GM19099 (cell line): ENCODE results near the gene CCDC185.

ENCODE experiments used
- POLR2A ChIP-seq: IDR thresholded peaks from 3 replicates; pipeline ENCODE4 v1.6.1; 2011; ENCODE audit warnings: low read depth; ENCODE audit not compliant: insufficient read length; ENCODE audit errors: extremely low read depth

Gene CCDC185

DNA sequence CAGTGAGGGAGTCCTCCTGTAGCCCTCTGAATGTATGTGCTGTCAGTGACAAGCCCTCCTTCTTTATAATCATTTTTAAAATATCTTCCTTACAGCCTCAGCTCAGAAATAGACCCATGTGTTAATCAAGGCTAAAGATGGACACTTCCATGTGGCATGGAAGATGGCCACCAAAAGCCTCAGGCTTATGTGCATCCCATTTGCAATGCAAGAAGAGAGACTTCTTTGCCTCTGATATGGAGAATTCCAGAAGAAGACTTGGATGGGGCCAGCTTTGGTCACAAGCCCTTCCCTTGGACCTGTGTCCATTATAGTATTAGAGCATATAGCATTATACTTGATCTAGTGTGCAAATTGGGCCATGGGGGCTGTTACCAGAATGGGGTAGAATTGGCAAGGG is 18.5 kb downstream of the CCDC185 start:
- no peak for TF ChIP-seq POLR2A

DNA sequence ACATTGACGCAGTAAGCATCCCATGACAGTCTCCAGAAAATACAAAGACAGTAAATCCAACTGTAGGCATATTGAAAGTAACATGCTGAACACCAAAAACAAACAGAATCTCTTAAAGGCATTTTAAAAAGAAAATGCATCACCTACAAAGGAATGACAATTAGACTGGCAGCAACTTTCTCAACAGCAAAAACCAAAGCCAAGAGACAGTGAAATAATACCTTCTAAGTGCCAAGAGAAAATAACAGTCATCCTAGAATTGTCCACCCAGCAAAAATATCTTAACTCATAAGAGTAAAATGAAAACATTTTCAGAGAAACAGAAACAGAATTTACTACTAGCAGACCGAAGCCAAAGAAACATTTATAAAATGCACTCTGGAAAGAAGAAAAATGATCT is 20.0 kb downstream of the CCDC185 start:
- TF ChIP-seq POLR2A: no peak

GRCh38 chr1:223417444-223417843 is 24.2 kb downstream of the CCDC185 start:
- no peak for TF ChIP-seq POLR2A

DNA sequence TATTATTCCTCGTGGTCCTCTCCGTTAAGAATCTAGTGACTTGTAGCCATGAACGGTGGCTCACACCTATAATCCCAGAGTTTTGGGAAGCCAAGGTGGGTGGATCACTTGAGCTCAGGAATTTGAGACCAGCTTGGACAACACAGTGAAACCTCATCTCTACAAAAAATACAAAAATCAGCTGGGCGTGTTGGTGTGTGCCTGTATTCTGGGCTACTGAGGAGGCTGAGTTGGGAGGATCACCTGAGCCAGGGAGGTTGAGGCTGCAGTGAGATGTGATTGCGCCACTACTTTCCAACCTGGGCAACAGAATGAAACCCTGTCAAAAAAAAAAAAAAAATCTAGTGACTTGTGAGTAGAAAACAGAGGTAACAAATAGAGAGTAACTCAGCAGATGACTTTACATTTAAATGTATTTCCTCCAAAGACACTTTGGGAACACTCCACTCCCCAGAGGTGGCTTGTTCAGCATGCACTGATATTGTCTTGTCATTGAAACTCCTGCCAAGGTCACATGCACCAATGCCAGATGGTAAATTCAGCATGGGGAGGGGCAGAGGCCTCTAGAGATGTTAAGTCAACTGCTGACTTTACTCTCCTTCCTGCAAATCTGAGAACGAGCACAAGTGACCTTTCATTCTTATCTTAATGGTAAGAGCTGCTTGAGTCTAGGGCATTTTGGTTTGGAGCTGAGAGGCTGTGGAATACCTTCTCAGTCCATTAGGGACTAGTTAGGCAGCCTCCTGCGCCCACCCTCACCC is 24.9 kb downstream of the CCDC185 start:
- TF ChIP-seq POLR2A: no peak

DNA sequence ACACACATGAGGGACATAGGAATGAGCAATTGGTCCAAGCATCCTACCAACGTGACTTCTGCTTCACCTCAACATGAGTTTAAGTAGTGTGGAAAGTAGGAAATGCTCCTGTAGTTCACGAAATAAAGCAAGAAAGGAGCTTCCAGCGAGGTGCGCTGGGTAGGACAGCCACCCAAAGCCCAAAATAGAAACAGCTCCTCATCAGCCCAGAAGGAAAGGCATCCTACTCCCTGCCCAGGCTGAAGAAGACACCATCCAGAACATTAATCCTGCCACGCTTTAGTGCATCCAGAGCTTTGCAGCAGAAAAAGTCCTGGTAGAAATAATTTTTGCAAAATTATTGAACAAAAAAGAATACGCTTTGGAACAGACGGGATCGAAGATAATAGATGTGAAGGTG is 25.9 kb downstream of the CCDC185 start:
- TF ChIP-seq POLR2A: no peak

DNA sequence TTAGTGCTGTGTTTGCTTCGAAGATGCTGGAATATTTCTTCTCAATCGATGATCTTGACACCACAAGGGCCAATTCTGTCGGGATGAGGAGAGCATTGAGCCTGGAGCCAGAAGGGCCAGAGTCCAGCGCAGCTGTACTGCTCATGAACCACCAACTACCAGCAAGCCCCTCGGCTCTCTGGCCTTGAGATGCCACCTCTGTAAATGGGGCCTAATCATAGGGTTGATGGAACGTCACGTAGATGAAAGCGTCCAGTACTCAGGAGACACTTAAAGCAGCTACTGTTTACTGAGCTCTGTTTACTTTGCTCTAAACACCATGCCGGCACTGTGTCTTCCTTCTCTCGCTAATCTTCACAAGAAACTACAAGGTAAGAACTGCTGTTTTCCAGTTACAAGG is 26.3 kb downstream of the CCDC185 start:
- TF ChIP-seq POLR2A: no peak

DNA sequence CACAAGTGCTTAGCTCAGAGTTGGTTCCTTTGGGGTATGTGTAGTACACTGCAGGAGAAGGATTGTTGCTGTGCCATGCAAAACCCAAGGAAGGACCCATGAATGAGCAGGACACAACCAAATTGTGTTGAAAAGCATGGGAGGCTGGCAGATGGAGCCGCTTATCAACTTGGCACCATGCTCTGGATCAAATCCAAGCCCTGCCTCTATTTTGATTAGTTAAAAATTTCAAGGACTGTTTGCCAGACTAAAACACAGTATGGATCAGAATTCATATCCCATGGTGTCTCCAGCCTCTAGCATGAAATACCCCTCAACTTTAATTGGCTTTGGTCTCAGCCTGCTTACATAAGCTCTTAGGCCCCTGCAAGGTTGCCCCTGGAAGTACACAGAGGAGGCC is 27.8 kb downstream of the CCDC185 start:
- TF ChIP-seq POLR2A: no peak

- TF ChIP-seq POLR2A: no peak
Measured at GRCh38 chr1:223421676-223422075, 28.5 kb downstream of the CCDC185 start.

DNA sequence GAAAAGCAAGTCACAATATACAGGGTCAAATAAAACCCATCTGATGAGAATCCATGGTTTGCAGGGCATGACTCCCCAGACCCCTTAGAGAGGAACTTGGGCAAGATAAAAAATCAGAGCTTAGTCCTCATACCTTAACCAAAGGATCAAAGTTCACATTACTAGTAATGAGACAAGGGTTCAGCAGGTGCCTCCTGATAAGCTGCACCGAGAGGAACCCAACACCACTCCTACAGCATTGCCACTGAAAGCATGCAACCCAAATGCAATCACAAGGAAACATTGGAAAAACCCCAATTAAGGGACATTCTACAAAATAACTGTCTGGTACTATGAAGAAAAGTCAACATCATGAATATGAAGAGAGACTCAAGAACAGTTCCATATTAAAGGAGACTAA is 29.7 kb downstream of the CCDC185 start:
- no peak for TF ChIP-seq POLR2A

DNA sequence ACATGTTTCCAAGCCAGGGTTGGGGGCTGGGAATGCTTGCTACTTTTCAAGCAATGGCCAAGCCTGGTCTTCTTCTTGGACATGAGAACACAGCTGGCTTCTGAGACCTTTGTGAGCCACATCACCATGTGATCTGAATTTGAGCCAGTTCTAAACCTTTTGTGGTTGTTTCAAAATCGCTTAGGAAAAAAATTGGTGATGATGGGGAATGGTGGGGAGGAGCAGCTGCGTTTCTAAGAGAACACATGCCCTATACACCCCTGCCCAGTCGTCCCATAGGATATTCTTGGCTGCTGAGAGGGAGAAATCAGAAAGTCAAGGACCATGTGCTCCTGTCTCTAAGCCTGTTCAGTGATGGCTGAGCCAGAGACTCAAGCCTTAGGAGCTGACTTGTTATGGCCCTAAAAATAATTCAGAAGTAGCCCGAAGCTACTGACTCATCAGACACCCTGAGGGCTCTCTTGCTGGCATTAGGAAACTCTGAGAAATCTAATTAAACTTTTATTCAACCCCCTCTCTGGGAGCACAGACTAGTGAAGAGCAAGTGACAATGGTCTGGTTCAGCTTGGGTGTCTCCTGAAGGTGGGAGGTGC is 30.5 kb downstream of the CCDC185 start:
- TF ChIP-seq POLR2A: no peak

DNA sequence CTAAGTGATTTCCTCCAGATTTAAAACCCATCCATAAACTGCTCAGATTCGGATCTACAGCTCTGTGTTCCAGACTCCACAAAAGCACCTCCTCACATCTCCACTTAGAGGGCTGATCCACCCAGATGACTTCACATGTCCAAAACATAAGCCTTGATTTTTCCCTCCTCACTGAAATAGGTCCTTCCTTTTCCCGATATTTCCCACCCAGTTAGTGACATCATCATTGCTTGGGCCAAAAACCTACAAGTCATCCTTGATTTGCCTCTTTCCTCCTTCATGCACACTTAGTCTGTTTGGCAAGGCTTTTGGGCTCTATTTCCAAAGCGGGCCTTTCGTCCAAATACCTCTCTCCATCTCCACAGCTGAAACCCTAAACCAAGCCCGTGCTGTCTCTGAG is 32.3 kb downstream of the CCDC185 start:
- TF ChIP-seq POLR2A: no peak

- TF ChIP-seq POLR2A: no peak
Measured at GRCh38 chr1:223426936-223427335, 33.7 kb downstream of the CCDC185 start.

- no peak for TF ChIP-seq POLR2A
Measured at GRCh38 chr1:223429313-223429731, 36.1 kb downstream of the CCDC185 start.

GRCh38 chr1:223429821-223430220 is 36.6 kb downstream of the CCDC185 start:
- TF ChIP-seq POLR2A: no peak

DNA sequence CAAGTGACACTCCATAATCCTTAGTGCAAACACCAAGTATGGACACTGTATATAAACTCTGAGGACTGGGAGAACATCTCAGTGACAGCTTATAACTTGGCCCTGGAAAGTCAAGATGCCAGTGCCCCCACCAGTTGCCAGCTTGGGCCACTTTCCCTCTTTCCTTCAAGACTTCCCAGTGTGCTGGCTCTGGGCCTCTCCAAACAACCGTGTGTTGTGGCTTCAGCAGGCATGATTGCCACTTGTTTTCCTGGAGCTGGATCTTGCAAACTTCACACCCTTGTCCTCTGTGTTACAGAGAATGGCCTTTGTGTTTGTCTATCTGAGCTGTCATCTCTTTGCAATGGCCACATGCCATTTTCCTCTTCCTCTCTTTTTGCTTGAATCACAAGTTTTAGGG is 37.0 kb downstream of the CCDC185 start:
- no peak for TF ChIP-seq POLR2A

GRCh38 chr1:223437151-223437550 is 43.9 kb downstream of the CCDC185 start:
- TF ChIP-seq POLR2A: no peak

DNA sequence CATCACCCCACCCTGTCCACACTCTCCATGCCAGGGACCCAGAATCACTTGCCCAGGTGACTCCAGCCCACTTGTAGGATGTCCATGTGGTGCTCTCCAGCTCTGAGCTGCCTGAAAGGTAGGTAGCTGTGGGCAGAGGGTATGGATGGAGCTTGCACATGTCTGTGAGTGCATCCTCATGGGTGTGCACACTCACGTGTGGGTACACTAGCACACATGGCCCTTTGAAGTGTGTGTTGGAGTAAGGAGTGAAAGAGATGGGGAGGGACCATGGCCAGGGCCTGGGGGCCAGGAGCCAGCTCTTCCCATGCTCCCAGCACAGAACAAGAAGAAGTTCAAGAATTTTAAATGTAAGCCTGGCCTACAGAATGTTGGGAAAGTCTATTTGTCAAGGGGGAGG is 50.2 kb downstream of the CCDC185 start:
- no peak for TF ChIP-seq POLR2A
